K562 (cell line): ENCODE results near the gene LARP4B. TPM values are rescaled to one million over a fixed set of nuclear protein-coding genes. Genes with fewer than 3 reads are reported as not detected.

ENCODE experiments used
- ATAC-seq: fragments of 200-7000 bp; cut with Tn5 transposase; 3 replicates; pipeline ENCODE4 v1.9.1; 2020; ENCODE audit warnings: moderate library complexity
- BruUV-seq: library from RNA; stranded (reverse); fragments of 400-500 nt; replicated peaks from 2 replicates; lab custom pipeline; 2021; lab: Mats Ljungman, UMichigan
- CTCF ChIA-PET: fragments of 300-600 bp; formaldehyde crosslinking; extraction: SDS; loops from one replicate; lab custom pipeline; 2021; ENCODE audit warnings: low intra/inter-chr PET ratio; lab: Yijun Ruan, JAX
- POLR2A ChIA-PET: fragments of 300-600, 350-650 bp; sonication (Branson Sonifier 250); formaldehyde crosslinking; extraction: SDS; loops from one replicate; lab custom pipeline; 2021; ENCODE audit warnings: antibody characterized with exemption, inconsistent platforms; lab: Yijun Ruan, JAX
- DNase-seq, 4 experiments: peaks; one replicate each; pipeline versions ENCODE4 v3.0.0 to v3.0.0-alpha.2; 2011 to 2018; ENCODE audit warnings: low spot score in 3 of 4, mixed read lengths in 3 of 4; ENCODE audit errors: extremely low read depth in 1 of 4
- FAIRE-seq: peaks from 2 replicates; lab custom pipeline; 2011; peaks lifted over from hg19 to GRCh38; lab: Jason Lieb, UNC
- H2AFZ ChIP-seq: 2 replicates; pipeline ENCODE4 v1.6.0; 2011; ENCODE audit warnings: low read depth, low read length, control low read depth, inconsistent platforms
- H3K27ac ChIP-seq: fragments of 200-600 bp; 3 replicates; pipeline ENCODE4 v1.8.0; 2011; ENCODE audit warnings: low read depth, mild to moderate bottlenecking, control low read depth, inconsistent platforms, low read length, moderate library complexity, mixed read lengths; ENCODE audit errors: extremely low read depth
- H3K27me3 ChIP-seq, 2 experiments: fragments of 300-600 bp in 1 of 2; 2 replicates in 1 of 2; 3 replicates in 1 of 2; pipeline versions ENCODE4 v1.6.0 to v1.8.0; 2011; ENCODE audit warnings: inconsistent platforms in 2 of 2, low read length in 2 of 2, mild to moderate bottlenecking in 1 of 2, mixed read lengths in 1 of 2, moderate library complexity in 1 of 2; ENCODE audit not compliant: control insufficient read depth in 2 of 2, insufficient read depth in 2 of 2
- H3K36me3 ChIP-seq: fragments of 300-600 bp; 3 replicates; pipeline ENCODE4 v1.8.0; 2011; ENCODE audit warnings: mild to moderate bottlenecking, low read length, inconsistent platforms; ENCODE audit not compliant: control insufficient read depth, insufficient read depth
- H3K4me1 ChIP-seq, 2 experiments: fragments of 200-600 bp in 1 of 2; replicated peaks in 1 of 2; 2 replicates in 1 of 2; 3 replicates in 1 of 2; pipeline versions ENCODE4 v1.5.1 to v1.8.0; 2011; ENCODE audit warnings: inconsistent platforms in 2 of 2, low read length in 2 of 2, mild to moderate bottlenecking in 1 of 2, mixed read lengths in 1 of 2, moderate library complexity in 1 of 2; ENCODE audit not compliant: control insufficient read depth in 2 of 2, insufficient read depth in 2 of 2
- H3K4me2 ChIP-seq: 2 replicates; pipeline ENCODE4 v1.6.1; 2011; ENCODE audit warnings: low read length, control low read depth, inconsistent platforms, mixed read lengths; ENCODE audit not compliant: insufficient read depth
- H3K4me3 ChIP-seq: fragments of 200-600 bp; sonication (generic), shearing (Covaris generic); 2 replicates; pipeline ENCODE4 v1.5.1; 2016; ENCODE audit warnings: control low read depth, inconsistent platforms
- H3K79me2 ChIP-seq: fragments of 200-600 bp; 3 replicates; pipeline ENCODE4 v1.8.0; 2011; ENCODE audit warnings: low read length, inconsistent platforms; ENCODE audit not compliant: control insufficient read depth, insufficient read depth
- H3K9ac ChIP-seq, 2 experiments: 2 replicates each; pipeline versions ENCODE4 v1.6.0 to v1.6.1; 2011; ENCODE audit warnings: low read depth in 2 of 2, low read length in 2 of 2, control low read depth in 1 of 2, inconsistent platforms in 1 of 2, mild to moderate bottlenecking in 1 of 2, mixed read lengths in 1 of 2; ENCODE audit not compliant: insufficient read depth in 1 of 2
- H3K9me1 ChIP-seq: one replicate; pipeline ENCODE4 v1.6.0; 2011; ENCODE audit warnings: inconsistent platforms, mild to moderate bottlenecking, low read length, moderate library complexity; ENCODE audit not compliant: control insufficient read depth, insufficient read depth
- H3K9me3 ChIP-seq: replicated peaks from 2 replicates; pipeline ENCODE4 v1.5.1; 2011; ENCODE audit warnings: low read depth, low read length, inconsistent platforms; ENCODE audit not compliant: control insufficient read depth, insufficient read depth
- H4K20me1 ChIP-seq: replicated peaks from 2 replicates; pipeline ENCODE4 v1.6.1; 2011; ENCODE audit warnings: low read length, inconsistent platforms, mixed read lengths; ENCODE audit not compliant: control insufficient read depth, insufficient read depth
- MYNN ChIP-seq, 2 experiments: sonication (generic); formaldehyde crosslinking in 1 of 2; IDR thresholded peaks; 2 replicates each; pipeline versions ENCODE4 v1.5.0 to v1.6.1; 2016 to 2020; ENCODE audit warnings: antibody characterized with exemption in 1 of 2, missing genetic modification reagents in 1 of 2
- PHB2 ChIP-seq: fragments of 450-650 bp; IDR thresholded peaks from 2 replicates; pipeline ENCODE4 v1.6.1; 2017; ENCODE audit warnings: low read depth
- SMARCB1 ChIP-seq: IDR thresholded peaks from 2 replicates; pipeline ENCODE4 v1.6.1; 2011; ENCODE audit warnings: improper control_type of control experiment, low read depth; ENCODE audit not compliant: insufficient read length
- SMARCC2 ChIP-seq: fragments of 450-650 bp; IDR thresholded peaks from 2 replicates; pipeline ENCODE4 v1.6.1; 2017; ENCODE audit warnings: antibody characterized with exemption, moderate library complexity, mild to moderate bottlenecking, low read depth
- U2AF1 ChIP-seq: fragments of 200-400 bp; formaldehyde crosslinking; optimal IDR thresholded peaks from 2 replicates; pipeline ENCODE3; 2017; ENCODE audit warnings: mild to moderate bottlenecking, low read depth, low read length, moderate library complexity
- ZNF561 ChIP-seq: fragments of 450-650 bp; formaldehyde crosslinking; conservative IDR thresholded peaks from 2 replicates; pipeline ENCODE4 v1.4.0; 2020; ENCODE audit warnings: mild to moderate bottlenecking, moderate library complexity
- WGBS: fragments of 100-300 bp; shearing (Covaris generic); methylation state at CpG from one replicate; pipeline ENCODE4 v1.1.6; 2016; ENCODE audit warnings: low coverage, mixed read lengths; ENCODE audit not compliant: insufficient coverage; ENCODE audit errors: missing lambda C conversion rate; 5-methylcytosine and 5-hydroxymethylcytosine counted together
- in situ Hi-C: fragments of 300-500 bp; cut with MboI; formaldehyde crosslinking; loops from 4 replicates; pipeline ENCODE4 v1.15.0; 2018; ENCODE audit warnings: inconsistent platforms, mixed read lengths
- intact Hi-C: fragments of 100-400 bp; cut with micrococcal nuclease; formaldehyde crosslinking; loops from 2 replicates; pipeline ENCODE4 v1.14.2; 2022
- polyA plus RNA-seq, 8 experiments: library from polyadenylated mRNA; depleted of rRNA in 4 of 8; stranded (reverse) in 5 of 8; unstranded in 3 of 8; fragments of >200 nt; fragmentation: Nextera tagmentation in 2 of 8; fragmentation: Illumina TruSeq in 1 of 8; extraction: Ambion mirVana in 2 of 8; extraction: Trizol in 1 of 8; gene quantifications; 2 replicates each; pipeline versions ENCODE4 v1.2.1 to v1.2.3, GENCODE V29; 2011 to 2014; ENCODE audit warnings: inconsistent platforms in 1 of 8, missing spikeins in 1 of 8
- total RNA-seq, 7 experiments: library from RNA; depleted of rRNA in 6 of 7; stranded (reverse); fragments of >200 nt in 6 of 7; fragmentation: Illumina TruSeq in 2 of 7; extraction: Trizol in 2 of 7; gene quantifications; 2 replicates each; pipeline versions ENCODE4 v1.2.1 to v1.2.3, GENCODE V29; 2011 to 2021; ENCODE audit warnings: low replicate concordance in 1 of 7
- TF ChIP-seq, protein P1 (sequence below): sonication (generic); formaldehyde crosslinking; IDR thresholded peaks from 2 replicates; pipeline ENCODE4 v1.8.1; 2023; ENCODE audit warnings: mild to moderate bottlenecking, missing genetic modification reagents
- TF ChIP-seq, protein P2 (sequence below): fragments of 450-650 bp; IDR thresholded peaks from 2 replicates; pipeline ENCODE4 v1.6.1; 2016; ENCODE audit warnings: low read depth
- TF ChIP-seq, protein P3 (sequence below), 2 experiments: fragments of 150-350 bp in 1 of 2; IDR thresholded peaks; 2 replicates each; pipeline ENCODE4 v1.6.1; 2012 to 2016; ENCODE audit warnings: low read depth in 2 of 2, low read length in 2 of 2, mild to moderate bottlenecking in 1 of 2, moderate library complexity in 1 of 2

The LARP4B gene
- total and polyA plus RNA-seq, 9 of the 15 experiments (the other 6 are each of a cell fraction or from before 2014, with no cell fraction given) = 11.8 to 130 (median 42.6) TPM

- in situ Hi-C loops = no loop called here
- peaks cover 89% of the 10 kb centered on the region for H3K36me3 ChIP-seq
- CTCF ChIA-PET = no interaction called here
- H3K9me3 ChIP-seq = no peaks in the 10 kb centered on the region
- no peaks in the 10 kb centered on the region for H3K27me3 ChIP-seq
- no peak overlapping the region for H3K27ac ChIP-seq
- DNase-seq = no peak
- peaks cover 32% of the 10 kb centered on the region for H3K79me2 ChIP-seq
- POLR2A ChIA-PET = no interaction called here
- H3K4me2 ChIP-seq = no peak overlapping the region
- H4K20me1 ChIP-seq = peaks cover 5% of the 10 kb centered on the region; the same call in 1 of the 2 replicates
- no peaks in the 10 kb centered on the region for H3K9me1 ChIP-seq
- H2AFZ ChIP-seq = no peak overlapping the region
- BruUV-seq = no TSS peak
- no peak for ATAC-seq
- FAIRE-seq = no peak
- WGBS = 82% methylated on average over 4 of the region's 4 CpGs
- intact Hi-C loops = no loop called here
- H3K4me1 ChIP-seq = no peaks in the 10 kb centered on the region
- no peak overlapping the region for H3K4me3 ChIP-seq
- no peak overlapping the region for H3K9ac ChIP-seq
- TF ChIP-seq ZNF561 (CRISPR knock-in tag) (no peak), MYNN (IDR thresholded peaks at IDR 0.05) (no peak), MYNN (CRISPR knock-in tag; IDR thresholded peaks at IDR 0.05) (no peak), U2AF1 (no peak), SMARCC2 (no peak), SMARCB1 (no peak), PHB2 (no peak)
- TF ChIP-seq, protein P1, sequence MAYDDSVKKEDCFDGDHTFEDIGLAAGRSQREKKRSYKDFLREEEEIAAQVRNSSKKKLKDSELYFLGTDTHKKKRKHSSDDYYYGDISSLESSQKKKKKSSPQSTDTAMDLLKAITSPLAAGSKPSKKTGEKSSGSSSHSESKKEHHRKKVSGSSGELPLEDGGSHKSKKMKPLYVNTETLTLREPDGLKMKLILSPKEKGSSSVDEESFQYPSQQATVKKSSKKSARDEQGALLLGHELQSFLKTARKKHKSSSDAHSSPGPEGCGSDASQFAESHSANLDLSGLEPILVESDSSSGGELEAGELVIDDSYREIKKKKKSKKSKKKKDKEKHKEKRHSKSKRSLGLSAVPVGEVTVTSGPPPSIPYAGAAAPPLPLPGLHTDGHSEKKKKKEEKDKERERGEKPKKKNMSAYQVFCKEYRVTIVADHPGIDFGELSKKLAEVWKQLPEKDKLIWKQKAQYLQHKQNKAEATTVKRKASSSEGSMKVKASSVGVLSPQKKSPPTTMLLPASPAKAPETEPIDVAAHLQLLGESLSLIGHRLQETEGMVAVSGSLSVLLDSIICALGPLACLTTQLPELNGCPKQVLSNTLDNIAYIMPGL (CRISPR knock-in tag) = no peak
- TF ChIP-seq, protein P2, sequence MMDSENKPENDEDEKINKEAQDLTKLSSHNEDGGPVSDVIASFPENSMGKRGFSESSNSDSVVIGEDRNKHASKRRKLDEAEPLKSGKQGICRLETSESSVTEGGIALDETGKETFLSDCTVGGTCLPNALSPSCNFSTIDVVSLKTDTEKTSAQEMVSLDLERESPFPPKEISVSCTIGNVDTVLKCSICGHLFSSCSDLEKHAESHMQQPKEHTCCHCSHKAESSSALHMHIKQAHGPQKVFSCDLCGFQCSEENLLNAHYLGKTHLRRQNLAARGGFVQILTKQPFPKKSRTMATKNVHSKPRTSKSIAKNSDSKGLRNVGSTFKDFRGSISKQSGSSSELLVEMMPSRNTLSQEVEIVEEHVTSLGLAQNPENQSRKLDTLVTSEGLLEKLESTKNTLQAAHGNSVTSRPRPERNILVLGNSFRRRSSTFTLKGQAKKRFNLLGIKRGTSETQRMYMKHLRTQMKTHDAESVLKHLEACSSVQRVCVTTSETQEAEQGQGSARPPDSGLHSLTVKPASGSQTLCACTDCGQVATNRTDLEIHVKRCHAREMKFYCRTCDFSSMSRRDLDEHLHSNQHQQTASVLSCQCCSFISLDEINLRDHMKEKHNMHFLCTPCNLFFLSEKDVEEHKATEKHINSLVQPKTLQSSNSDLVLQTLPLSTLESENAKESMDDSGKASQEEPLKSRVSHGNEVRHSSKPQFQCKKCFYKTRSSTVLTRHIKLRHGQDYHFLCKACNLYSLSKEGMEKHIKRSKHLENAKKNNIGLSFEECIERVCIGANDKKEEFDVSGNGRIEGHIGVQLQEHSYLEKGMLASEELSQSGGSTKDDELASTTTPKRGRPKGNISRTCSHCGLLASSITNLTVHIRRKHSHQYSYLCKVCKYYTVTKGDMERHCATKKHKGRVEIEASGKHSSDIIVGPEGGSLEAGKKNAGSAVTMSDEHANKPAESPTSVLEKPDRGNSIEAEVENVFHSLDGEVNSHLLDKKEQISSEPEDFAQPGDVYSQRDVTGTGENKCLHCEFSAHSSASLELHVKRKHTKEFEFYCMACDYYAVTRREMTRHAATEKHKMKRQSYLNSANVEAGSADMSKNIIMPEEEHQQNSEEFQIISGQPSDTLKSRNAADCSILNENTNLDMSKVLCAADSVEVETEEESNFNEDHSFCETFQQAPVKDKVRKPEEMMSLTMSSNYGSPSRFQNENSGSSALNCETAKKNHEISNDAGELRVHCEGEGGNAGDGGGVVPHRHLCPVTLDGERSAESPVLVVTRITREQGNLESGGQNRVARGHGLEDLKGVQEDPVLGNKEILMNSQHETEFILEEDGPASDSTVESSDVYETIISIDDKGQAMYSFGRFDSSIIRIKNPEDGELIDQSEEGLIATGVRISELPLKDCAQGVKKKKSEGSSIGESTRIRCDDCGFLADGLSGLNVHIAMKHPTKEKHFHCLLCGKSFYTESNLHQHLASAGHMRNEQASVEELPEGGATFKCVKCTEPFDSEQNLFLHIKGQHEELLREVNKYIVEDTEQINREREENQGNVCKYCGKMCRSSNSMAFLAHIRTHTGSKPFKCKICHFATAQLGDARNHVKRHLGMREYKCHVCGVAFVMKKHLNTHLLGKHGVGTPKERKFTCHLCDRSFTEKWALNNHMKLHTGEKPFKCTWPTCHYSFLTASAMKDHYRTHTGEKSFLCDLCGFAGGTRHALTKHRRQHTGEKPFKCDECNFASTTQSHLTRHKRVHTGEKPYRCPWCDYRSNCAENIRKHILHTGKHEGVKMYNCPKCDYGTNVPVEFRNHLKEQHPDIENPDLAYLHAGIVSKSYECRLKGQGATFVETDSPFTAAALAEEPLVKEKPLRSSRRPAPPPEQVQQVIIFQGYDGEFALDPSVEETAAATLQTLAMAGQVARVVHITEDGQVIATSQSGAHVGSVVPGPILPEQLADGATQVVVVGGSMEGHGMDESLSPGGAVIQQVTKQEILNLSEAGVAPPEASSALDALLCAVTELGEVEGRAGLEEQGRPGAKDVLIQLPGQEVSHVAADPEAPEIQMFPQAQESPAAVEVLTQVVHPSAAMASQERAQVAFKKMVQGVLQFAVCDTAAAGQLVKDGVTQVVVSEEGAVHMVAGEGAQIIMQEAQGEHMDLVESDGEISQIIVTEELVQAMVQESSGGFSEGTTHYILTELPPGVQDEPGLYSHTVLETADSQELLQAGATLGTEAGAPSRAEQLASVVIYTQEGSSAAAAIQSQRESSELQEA = no peak
- TF ChIP-seq, protein P3, sequence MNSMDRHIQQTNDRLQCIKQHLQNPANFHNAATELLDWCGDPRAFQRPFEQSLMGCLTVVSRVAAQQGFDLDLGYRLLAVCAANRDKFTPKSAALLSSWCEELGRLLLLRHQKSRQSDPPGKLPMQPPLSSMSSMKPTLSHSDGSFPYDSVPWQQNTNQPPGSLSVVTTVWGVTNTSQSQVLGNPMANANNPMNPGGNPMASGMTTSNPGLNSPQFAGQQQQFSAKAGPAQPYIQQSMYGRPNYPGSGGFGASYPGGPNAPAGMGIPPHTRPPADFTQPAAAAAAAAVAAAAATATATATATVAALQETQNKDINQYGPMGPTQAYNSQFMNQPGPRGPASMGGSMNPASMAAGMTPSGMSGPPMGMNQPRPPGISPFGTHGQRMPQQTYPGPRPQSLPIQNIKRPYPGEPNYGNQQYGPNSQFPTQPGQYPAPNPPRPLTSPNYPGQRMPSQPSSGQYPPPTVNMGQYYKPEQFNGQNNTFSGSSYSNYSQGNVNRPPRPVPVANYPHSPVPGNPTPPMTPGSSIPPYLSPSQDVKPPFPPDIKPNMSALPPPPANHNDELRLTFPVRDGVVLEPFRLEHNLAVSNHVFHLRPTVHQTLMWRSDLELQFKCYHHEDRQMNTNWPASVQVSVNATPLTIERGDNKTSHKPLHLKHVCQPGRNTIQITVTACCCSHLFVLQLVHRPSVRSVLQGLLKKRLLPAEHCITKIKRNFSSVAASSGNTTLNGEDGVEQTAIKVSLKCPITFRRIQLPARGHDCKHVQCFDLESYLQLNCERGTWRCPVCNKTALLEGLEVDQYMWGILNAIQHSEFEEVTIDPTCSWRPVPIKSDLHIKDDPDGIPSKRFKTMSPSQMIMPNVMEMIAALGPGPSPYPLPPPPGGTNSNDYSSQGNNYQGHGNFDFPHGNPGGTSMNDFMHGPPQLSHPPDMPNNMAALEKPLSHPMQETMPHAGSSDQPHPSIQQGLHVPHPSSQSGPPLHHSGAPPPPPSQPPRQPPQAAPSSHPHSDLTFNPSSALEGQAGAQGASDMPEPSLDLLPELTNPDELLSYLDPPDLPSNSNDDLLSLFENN (IDR thresholded peaks at IDR 0.05; ENCODE audit: low read depth in 2 of 2, low read length in 2 of 2) = no peak
These were observed 71.0 kb downstream of the LARP4B start for GRCh38 chr10:860519-860918.
